Glutamatergic neuron (in vitro differentiated cells): ENCODE results near the gene SLC4A4. TPM values are rescaled to one million over a fixed set of nuclear protein-coding genes. Genes with fewer than 3 reads are reported as not detected.

ENCODE experiments used
- DNase-seq: peaks from one replicate; pipeline ENCODE4 v3.0.0; 2022
- H3K27ac Mint-ChIP-seq: one replicate; pipeline ENCODE4 v1.8.0; 2020; ENCODE audit warnings: mild to moderate bottlenecking, mixed read lengths, inconsistent platforms; ENCODE audit not compliant: unreplicated experiment
- H3K27me3 Mint-ChIP-seq: one replicate; pipeline ENCODE4 v1.8.0; 2020; ENCODE audit warnings: mild to moderate bottlenecking, moderate library complexity, mixed read lengths, inconsistent platforms; ENCODE audit not compliant: unreplicated experiment
- H3K36me3 Mint-ChIP-seq: one replicate; pipeline ENCODE4 v1.8.0; 2020; ENCODE audit warnings: mild to moderate bottlenecking, mixed read lengths, inconsistent platforms; ENCODE audit not compliant: unreplicated experiment
- H3K4me1 Mint-ChIP-seq: one replicate; pipeline ENCODE4 v1.8.0; 2020; ENCODE audit warnings: mild to moderate bottlenecking, low read depth, mixed read lengths, inconsistent platforms; ENCODE audit not compliant: unreplicated experiment
- H3K4me3 Mint-ChIP-seq: one replicate; pipeline ENCODE4 v1.8.0; 2020; ENCODE audit warnings: mild to moderate bottlenecking, mixed read lengths, inconsistent platforms; ENCODE audit not compliant: unreplicated experiment
- H3K9me3 Mint-ChIP-seq: one replicate; pipeline ENCODE4 v1.8.0; 2020; ENCODE audit warnings: mild to moderate bottlenecking, moderate library complexity, mixed read lengths, inconsistent platforms; ENCODE audit not compliant: unreplicated experiment
- CTCF ChIP-seq: fragments of 200-600 bp; sonication (generic); IDR thresholded peaks from one replicate; pipeline ENCODE4 v1.5.0; 2021; ENCODE audit not compliant: partially characterized antibody, unreplicated experiment
- total RNA-seq: library from RNA; stranded (reverse); fragmentation: NEBNext Ultra II Directional; extraction: Animal tissue kit (Norgen Biotek cat#: 25700); gene quantifications from one replicate; pipeline ENCODE4 v1.2.1, GENCODE V29; 2021; ENCODE audit not compliant: unreplicated experiment

Gene SLC4A4
- total RNA-seq, 1 donor from 2014 or later, result 0.86 TPM

- no peaks in the 10 kb centered on the region for H3K9me3 Mint-ChIP-seq
- H3K27ac Mint-ChIP-seq, result no peak overlapping the region
- no peak for DNase-seq
- H3K4me1 Mint-ChIP-seq, result peaks cover 2% of the 10 kb centered on the region
- no peaks in the 10 kb centered on the region for H3K27me3 Mint-ChIP-seq
- no peak for TF ChIP-seq CTCF
- no peak overlapping the region for H3K4me3 Mint-ChIP-seq
- no peaks in the 10 kb centered on the region for H3K36me3 Mint-ChIP-seq
Measured at GRCh38 chr4:71472946-71473345, 134.1 kb downstream of the SLC4A4 start.

- no peak overlapping the region for H3K4me3 Mint-ChIP-seq
- no peaks in the 10 kb centered on the region for H3K36me3 Mint-ChIP-seq
- no peaks in the 10 kb centered on the region for H3K27me3 Mint-ChIP-seq
- no peaks in the 10 kb centered on the region for H3K9me3 Mint-ChIP-seq
- no peak for DNase-seq
- H3K27ac Mint-ChIP-seq, result no peak overlapping the region
- no peak for TF ChIP-seq CTCF
- peaks cover 2% of the 10 kb centered on the region for H3K4me1 Mint-ChIP-seq
Measured at GRCh38 chr4:71473541-71474240, 134.9 kb downstream of the SLC4A4 start.

GRCh38 chr4:71474731-71475130 is 135.9 kb downstream of the SLC4A4 start:
- TF ChIP-seq CTCF, result no peak
- peaks cover 2% of the 10 kb centered on the region for H3K4me1 Mint-ChIP-seq
- no peaks in the 10 kb centered on the region for H3K9me3 Mint-ChIP-seq
- no peak for DNase-seq
- no peak overlapping the region for H3K27ac Mint-ChIP-seq
- H3K27me3 Mint-ChIP-seq, result no peaks in the 10 kb centered on the region
- H3K36me3 Mint-ChIP-seq, result no peaks in the 10 kb centered on the region
- no peak overlapping the region for H3K4me3 Mint-ChIP-seq

GRCh38 chr4:71476240-71476639 is 137.4 kb downstream of the SLC4A4 start:
- TF ChIP-seq CTCF, result no peak
- Mint-ChIP-seq H3K27me3 (no peaks in the 10 kb centered on the region), H3K4me3 (no peak overlapping the region), H3K9me3 (no peaks in the 10 kb centered on the region), H3K27ac (no peak overlapping the region), H3K36me3 (no peaks in the 10 kb centered on the region), H3K4me1 (no peaks in the 10 kb centered on the region)
- DNase-seq, result no peak

- Mint-ChIP-seq H3K36me3 (no peaks in the 10 kb centered on the region), H3K4me1 (peaks cover 4% of the 10 kb centered on the region), H3K27ac (no peak overlapping the region), H3K27me3 (no peaks in the 10 kb centered on the region), H3K9me3 (peaks cover 1% of the 10 kb centered on the region), H3K4me3 (no peak overlapping the region)
- no peak for TF ChIP-seq CTCF
- no peak for DNase-seq
Measured at GRCh38 chr4:71486550-71487343, 147.9 kb downstream of the SLC4A4 start.
